ENCODE results near the gene AP2S1.
"Not testable (repeated sequence)": the region's sequence is repeated elsewhere in the genome, so short reads cannot be mapped to it uniquely, and the experiment has no call there.

AP2S1 gene

DNA sequence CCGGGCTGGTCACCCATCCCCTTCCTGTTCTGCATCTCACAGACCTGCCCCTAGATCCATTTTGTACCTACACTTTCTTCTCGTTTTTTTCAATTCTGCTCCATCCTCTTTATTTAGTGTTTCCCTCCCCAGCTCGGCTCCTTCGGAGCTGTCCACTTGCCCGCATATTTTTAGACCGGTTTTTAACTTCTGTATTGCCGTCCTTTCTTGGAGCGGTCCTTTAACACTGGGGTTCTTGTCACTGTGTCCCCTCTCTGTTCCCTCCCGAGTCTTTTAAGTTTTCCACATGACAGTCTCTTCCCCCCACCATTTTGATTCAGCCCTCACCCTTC lies 11.8 kb upstream of the AP2S1 start:
- H2AFZ ChIP-seq (ENCODE audit: low read depth, low read length), result no peak overlapping the region
- no peaks in the 10 kb centered on the region for H3K27me3 ChIP-seq (ENCODE audit: insufficient read depth, low read length)
- H3K36me3 ChIP-seq (ENCODE audit: insufficient read depth, low read length), result peaks cover 2% of the 10 kb centered on the region
- H3K9me3 ChIP-seq (ENCODE audit: low read length), result no peaks in the 10 kb centered on the region
- peaks cover 47% of the 10 kb centered on the region for H3K4me1 ChIP-seq (ENCODE audit: insufficient read depth, low read length)
- H3K4me3 ChIP-seq (ENCODE audit: low read length), result peak overlapping the region; percentile 91

GRCh38 chr19:46861691-46862502 lies 11.3 kb upstream of the AP2S1 start:
- no peaks in the 10 kb centered on the region for H3K27me3 ChIP-seq (ENCODE audit: insufficient read depth, low read length)
- H3K4me1 ChIP-seq (ENCODE audit: insufficient read depth, low read length), result peaks cover 45% of the 10 kb centered on the region
- peak overlapping the region; percentile 91 for H3K4me3 ChIP-seq (ENCODE audit: low read length)
- no peaks in the 10 kb centered on the region for H3K9me3 ChIP-seq (ENCODE audit: low read length)
- peaks cover 2% of the 10 kb centered on the region for H3K36me3 ChIP-seq (ENCODE audit: insufficient read depth, low read length)
- no peak overlapping the region for H2AFZ ChIP-seq (ENCODE audit: low read depth, low read length)

DNA sequence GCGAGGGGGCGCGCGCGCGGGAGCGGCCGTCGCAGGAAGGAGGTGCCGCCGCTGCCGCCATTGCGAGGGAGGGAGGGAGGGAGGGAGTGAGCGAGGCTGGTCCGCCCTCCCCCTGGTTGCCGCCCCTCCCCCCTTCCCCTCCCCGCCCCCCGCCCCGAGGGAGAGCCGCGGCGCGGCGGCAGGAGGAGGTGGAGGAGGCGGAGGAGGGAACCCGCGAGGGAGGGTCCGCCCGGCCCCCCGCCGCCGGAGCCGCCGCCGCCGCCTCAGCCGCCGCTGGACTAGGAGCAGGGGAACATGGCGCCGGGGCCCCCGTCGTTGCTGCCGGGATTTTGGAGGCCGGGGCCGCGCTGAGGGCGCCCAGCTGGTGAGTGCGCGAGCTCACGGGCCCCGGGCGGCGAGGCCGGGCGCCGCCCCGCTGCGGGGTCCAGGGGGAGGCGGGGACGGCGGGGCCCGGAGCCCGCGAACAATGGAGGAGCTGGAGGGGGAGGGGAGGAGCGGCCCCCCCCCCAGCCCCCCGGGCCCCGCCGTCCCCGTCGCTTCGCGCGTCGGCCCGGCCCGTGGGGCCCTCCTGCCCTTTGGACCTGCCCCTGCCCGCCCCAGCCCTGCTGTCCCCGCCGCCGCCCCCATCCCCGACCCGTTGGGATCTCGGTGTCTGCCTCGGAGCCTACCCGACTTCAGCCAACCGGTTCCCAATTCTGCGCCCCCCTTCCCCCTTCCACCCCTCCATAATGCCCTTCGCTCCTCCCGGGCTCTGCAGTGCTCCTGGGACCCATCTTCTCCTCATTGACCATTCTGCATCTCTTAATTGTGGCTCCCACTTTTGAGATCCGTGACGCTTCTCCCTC lies 10.4 kb upstream of the AP2S1 start, which contains the start of gene ARHGAP35:
ARHGAP35 (plus strand) TSS at position 152 of the 845 bp plus-strand sequence. CDS start 57,679 bp downstream, outside the sequence.
- Histone ChIP-seq H3K27me3 (ENCODE audit: insufficient read depth, low read length) (no peaks in the 10 kb centered on the region), H2AFZ (ENCODE audit: low read depth, low read length) (peak within 1 kb of the TSS; percentile 23), H3K4me1 (ENCODE audit: insufficient read depth, low read length) (peaks cover 43% of the 10 kb centered on the region), H3K4me3 (ENCODE audit: low read length) (peak within 1 kb of the TSS; percentile 91), H3K9me3 (ENCODE audit: low read length) (no peaks in the 10 kb centered on the region), H3K36me3 (ENCODE audit: insufficient read depth, low read length) (peaks cover 2% of the 10 kb centered on the region)

GRCh38 chr19:46860125-46860845 lies 9.6 kb upstream of the AP2S1 start:
- Histone ChIP-seq H3K4me1 (ENCODE audit: insufficient read depth, low read length) (peaks cover 39% of the 10 kb centered on the region), H3K9me3 (ENCODE audit: low read length) (no peaks in the 10 kb centered on the region), H3K36me3 (ENCODE audit: insufficient read depth, low read length) (no peaks in the 10 kb centered on the region), H2AFZ (ENCODE audit: low read depth, low read length) (peak overlapping the region; percentile 23), H3K4me3 (ENCODE audit: low read length) (peak overlapping the region; percentile 81), H3K27me3 (ENCODE audit: insufficient read depth, low read length) (no peaks in the 10 kb centered on the region)

- no peaks in the 10 kb centered on the region for H3K27me3 ChIP-seq (ENCODE audit: insufficient read depth, low read length)
- H3K4me1 ChIP-seq (ENCODE audit: insufficient read depth, low read length), result peaks cover 34% of the 10 kb centered on the region
- no peaks in the 10 kb centered on the region for H3K9me3 ChIP-seq (ENCODE audit: low read length)
- peak overlapping the region; percentile 81 for H3K4me3 ChIP-seq (ENCODE audit: low read length)
- no peak overlapping the region for H2AFZ ChIP-seq (ENCODE audit: low read depth, low read length)
- H3K36me3 ChIP-seq (ENCODE audit: insufficient read depth, low read length), result no peaks in the 10 kb centered on the region
Measured at GRCh38 chr19:46859637-46860124, 9.0 kb upstream of the AP2S1 start.

GRCh38 chr19:46856062-46857022 lies 5.7 kb upstream of the AP2S1 start:
- Histone ChIP-seq H2AFZ (ENCODE audit: low read depth, low read length) (no peak overlapping the region), H3K4me1 (ENCODE audit: insufficient read depth, low read length) (peaks cover 2% of the 10 kb centered on the region), H3K27me3 (ENCODE audit: insufficient read depth, low read length) (no peaks in the 10 kb centered on the region), H3K4me3 (ENCODE audit: low read length) (no peak overlapping the region), H3K36me3 (ENCODE audit: insufficient read depth, low read length) (no peaks in the 10 kb centered on the region), H3K9me3 (ENCODE audit: low read length) (no peaks in the 10 kb centered on the region)

- H3K4me1 ChIP-seq (ENCODE audit: insufficient read depth, low read length); H2AFZ ChIP-seq (ENCODE audit: low read depth, low read length); H3K27me3 ChIP-seq (ENCODE audit: insufficient read depth, low read length); H3K4me3 ChIP-seq (ENCODE audit: low read length); H3K36me3 ChIP-seq (ENCODE audit: insufficient read depth, low read length); H3K9me3 ChIP-seq (ENCODE audit: low read length): not testable (repeated sequence)
Measured at GRCh38 chr19:46854698-46855097, 4.1 kb upstream of the AP2S1 start.

GRCh38 chr19:46852830-46853229 lies 2.2 kb upstream of the AP2S1 start:
- H3K27me3 ChIP-seq (ENCODE audit: insufficient read depth, low read length), result no peaks in the 10 kb centered on the region
- no peaks in the 10 kb centered on the region for H3K9me3 ChIP-seq (ENCODE audit: low read length)
- no peak overlapping the region for H2AFZ ChIP-seq (ENCODE audit: low read depth, low read length)
- H3K4me1 ChIP-seq (ENCODE audit: insufficient read depth, low read length), result peaks cover 9% of the 10 kb centered on the region
- H3K36me3 ChIP-seq (ENCODE audit: insufficient read depth, low read length), result no peaks in the 10 kb centered on the region
- no peak overlapping the region for H3K4me3 ChIP-seq (ENCODE audit: low read length)

DNA sequence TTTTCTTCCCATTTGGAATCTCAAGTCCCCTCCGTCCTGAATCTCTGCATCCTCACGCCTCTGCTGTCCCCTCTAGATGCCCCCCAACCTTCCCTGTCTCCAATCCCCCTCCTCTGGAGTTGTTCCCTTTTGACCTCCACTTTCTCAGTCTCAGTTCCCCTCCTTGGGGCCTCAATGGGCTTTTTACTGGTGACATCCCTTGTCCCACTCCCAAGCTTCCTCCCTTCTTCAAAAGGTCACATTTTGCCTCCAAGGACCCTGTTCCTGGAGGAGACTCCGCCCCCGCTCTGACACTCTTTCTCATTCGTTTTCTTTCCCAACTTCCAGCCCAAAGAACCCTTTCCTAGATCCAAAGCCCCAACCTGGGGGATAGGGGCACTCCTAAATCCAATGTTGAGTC lies 1.0 kb downstream of the AP2S1 start:
- no peaks in the 10 kb centered on the region for H3K9me3 ChIP-seq (ENCODE audit: low read length)
- H3K36me3 ChIP-seq (ENCODE audit: insufficient read depth, low read length), result peaks cover 13% of the 10 kb centered on the region
- H3K4me1 ChIP-seq (ENCODE audit: insufficient read depth, low read length), result peaks cover 9% of the 10 kb centered on the region
- peak overlapping the region; percentile 45 for H2AFZ ChIP-seq (ENCODE audit: low read depth, low read length)
- peak overlapping the region; percentile 80 for H3K4me3 ChIP-seq (ENCODE audit: low read length)
- no peaks in the 10 kb centered on the region for H3K27me3 ChIP-seq (ENCODE audit: insufficient read depth, low read length)

DNA sequence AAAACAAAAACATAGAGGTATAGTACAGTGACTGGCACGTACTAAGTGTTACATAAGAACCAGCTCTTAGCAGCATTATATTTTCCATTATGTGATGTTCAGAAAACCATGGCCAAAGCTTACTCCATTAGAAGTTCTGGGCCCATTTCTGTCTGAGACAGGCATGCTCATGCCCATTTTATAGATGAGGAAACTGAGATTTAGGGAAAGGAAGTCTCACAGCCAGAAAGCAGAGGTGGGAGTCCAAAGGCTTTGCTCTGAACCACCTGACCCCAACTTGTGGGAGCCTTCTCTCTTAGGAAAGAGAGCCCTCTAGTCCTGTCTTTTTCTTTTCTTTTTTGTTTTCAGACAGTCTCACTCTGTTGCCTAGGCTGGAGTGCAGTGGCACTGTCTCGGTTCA lies 2.3 kb downstream of the AP2S1 start:
- H3K4me1 ChIP-seq (ENCODE audit: insufficient read depth, low read length), result peaks cover 9% of the 10 kb centered on the region
- H2AFZ ChIP-seq (ENCODE audit: low read depth, low read length), result no peak overlapping the region
- no peaks in the 10 kb centered on the region for H3K27me3 ChIP-seq (ENCODE audit: insufficient read depth, low read length)
- peaks cover 22% of the 10 kb centered on the region for H3K36me3 ChIP-seq (ENCODE audit: insufficient read depth, low read length)
- H3K4me3 ChIP-seq (ENCODE audit: low read length), result no peak overlapping the region
- no peaks in the 10 kb centered on the region for H3K9me3 ChIP-seq (ENCODE audit: low read length)

DNA sequence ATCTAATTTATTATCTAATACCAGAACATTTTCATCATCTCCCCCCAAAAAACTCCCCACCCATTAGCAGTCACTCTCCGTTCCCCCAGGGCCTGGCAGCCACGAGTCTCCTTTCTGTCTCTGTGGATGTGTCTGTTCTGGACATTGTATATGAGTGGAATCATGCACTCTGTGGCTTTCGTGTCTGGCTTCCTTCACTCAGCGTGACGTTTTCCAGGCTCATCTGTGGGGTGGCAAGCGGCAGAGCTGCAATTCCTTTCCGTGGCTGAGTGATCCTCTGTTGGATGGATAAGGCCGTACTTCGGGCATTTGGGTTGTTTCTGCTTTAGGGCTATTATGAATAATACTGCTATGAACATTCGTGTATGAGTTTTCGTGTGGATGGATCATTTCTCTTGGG lies 3.1 kb downstream of the AP2S1 start:
- Histone ChIP-seq H3K9me3 (ENCODE audit: low read length) (no peaks in the 10 kb centered on the region), H3K4me1 (ENCODE audit: insufficient read depth, low read length) (peaks cover 9% of the 10 kb centered on the region), H3K36me3 (ENCODE audit: insufficient read depth, low read length) (peaks cover 30% of the 10 kb centered on the region), H3K4me3 (ENCODE audit: low read length) (no peak overlapping the region), H2AFZ (ENCODE audit: low read depth, low read length) (no peak overlapping the region), H3K27me3 (ENCODE audit: insufficient read depth, low read length) (no peaks in the 10 kb centered on the region)

- H3K4me1 ChIP-seq (ENCODE audit: insufficient read depth, low read length), result peaks cover 9% of the 10 kb centered on the region
- H2AFZ ChIP-seq (ENCODE audit: low read depth, low read length), result no peak overlapping the region
- H3K27me3 ChIP-seq (ENCODE audit: insufficient read depth, low read length), result no peaks in the 10 kb centered on the region
- H3K9me3 ChIP-seq (ENCODE audit: low read length), result no peaks in the 10 kb centered on the region
- no peak overlapping the region for H3K4me3 ChIP-seq (ENCODE audit: low read length)
- H3K36me3 ChIP-seq (ENCODE audit: insufficient read depth, low read length), result peaks cover 35% of the 10 kb centered on the region
Measured at GRCh38 chr19:46845959-46846459, 4.6 kb downstream of the AP2S1 start.

All from neuron (in vitro differentiated cells).